Body of pancreas (tissue), 4 donors: ENCODE data around the gene SLC40A1. TPM values are rescaled to one million over a fixed set of nuclear protein-coding genes. Genes with fewer than 3 reads are reported as not detected.

Experiments
- ATAC-seq: fragments of 150-250 bp; one replicate; pipeline ENCODE4 v1.9.1; 2016
- DNase-seq, 4 donors: peaks; one replicate each; pipeline ENCODE4 v3.0.0-alpha.2; 2019
- H3K27ac ChIP-seq, 4 donors: fragments of 200-600 bp; sonication (generic); 1 replicate in 3 of 4; 2 replicates in 1 of 4; pipeline versions ENCODE4 v1.5.1 to v1.6.1; 2016 to 2019; ENCODE audit warnings: mild to moderate bottlenecking in 1 of 4, mixed read lengths in 1 of 4, moderate library complexity in 1 of 4
- H3K27me3 ChIP-seq, 2 donors: fragments of 200-600 bp; sonication (generic); one replicate each; pipeline ENCODE4 v1.6.0; 2016; ENCODE audit warnings: mild to moderate bottlenecking in 1 of 2
- H3K36me3 ChIP-seq, 2 donors: fragments of 200-600 bp; sonication (generic); replicated peaks in 1 of 2; 2 replicates each; pipeline ENCODE4 v1.5.1; 2016; ENCODE audit warnings: low read depth in 2 of 2; ENCODE audit not compliant: insufficient read depth in 1 of 2
- H3K4me1 ChIP-seq: fragments of 200-600 bp; sonication (generic); one replicate; pipeline ENCODE4 v1.6.0; 2016
- H3K4me3 ChIP-seq, 2 donors: fragments of 200-600 bp; sonication (generic); 1 replicate in 1 of 2; 2 replicates in 1 of 2; pipeline ENCODE4 v1.5.1; 2016 to 2019
- H3K9me3 ChIP-seq, 3 donors: fragments of 200-600 bp; sonication (generic); 1 replicate in 2 of 3; 2 replicates in 1 of 3; pipeline ENCODE4 v1.5.1; 2016
- POLR2A ChIP-seq, 3 donors: fragments of 450-650 bp; IDR thresholded peaks; one replicate each; pipeline ENCODE4 v1.6.1; 2016; ENCODE audit warnings: antibody characterized with exemption in 3 of 3, mild to moderate bottlenecking in 2 of 3
- WGBS, 2 donors: methylation state at CpG; one replicate each; pipeline ENCODE4 v1.1.5; 2017; 5-methylcytosine and 5-hydroxymethylcytosine counted together
- intact Hi-C: fragments of 100-400 bp; cut with DNase I; formaldehyde crosslinking; loops from one replicate; pipeline ENCODE4 v1.15.1; 2023
- total RNA-seq, 2 donors: library from RNA; depleted of rRNA; stranded (reverse); fragments of >200 nt; gene quantifications; one replicate each; pipeline ENCODE4 v1.1.0, GENCODE V29; 2016
- TF ChIP-seq, protein P1 (sequence below), 7 experiments: fragments of 450-650 bp in 4 of 7; fragments of 200-600 bp in 3 of 7; sonication (generic) in 3 of 7; IDR thresholded peaks; one replicate each; pipeline ENCODE4 v1.5.1; 2016 to 2019; ENCODE audit warnings: antibody characterized with exemption in 7 of 7

SLC40A1 gene
- total RNA-seq, 2 donors from 2014 or later, result 30.3 to 61.2 TPM

GRCh38 chr2:189625636-189626035 lies 45.0 kb upstream of the SLC40A1 start:
- no peak for DNase-seq
- H3K27ac ChIP-seq, result no peak overlapping the region
- ATAC-seq, result no peak
- H3K36me3 ChIP-seq, result no peaks in the 10 kb centered on the region
- H3K27me3 ChIP-seq, result no peaks in the 10 kb centered on the region
- intact Hi-C loops, result no loop called here
- TF ChIP-seq POLR2A (IDR thresholded peaks at IDR 0.05), result no peak
- TF ChIP-seq, protein P1, sequence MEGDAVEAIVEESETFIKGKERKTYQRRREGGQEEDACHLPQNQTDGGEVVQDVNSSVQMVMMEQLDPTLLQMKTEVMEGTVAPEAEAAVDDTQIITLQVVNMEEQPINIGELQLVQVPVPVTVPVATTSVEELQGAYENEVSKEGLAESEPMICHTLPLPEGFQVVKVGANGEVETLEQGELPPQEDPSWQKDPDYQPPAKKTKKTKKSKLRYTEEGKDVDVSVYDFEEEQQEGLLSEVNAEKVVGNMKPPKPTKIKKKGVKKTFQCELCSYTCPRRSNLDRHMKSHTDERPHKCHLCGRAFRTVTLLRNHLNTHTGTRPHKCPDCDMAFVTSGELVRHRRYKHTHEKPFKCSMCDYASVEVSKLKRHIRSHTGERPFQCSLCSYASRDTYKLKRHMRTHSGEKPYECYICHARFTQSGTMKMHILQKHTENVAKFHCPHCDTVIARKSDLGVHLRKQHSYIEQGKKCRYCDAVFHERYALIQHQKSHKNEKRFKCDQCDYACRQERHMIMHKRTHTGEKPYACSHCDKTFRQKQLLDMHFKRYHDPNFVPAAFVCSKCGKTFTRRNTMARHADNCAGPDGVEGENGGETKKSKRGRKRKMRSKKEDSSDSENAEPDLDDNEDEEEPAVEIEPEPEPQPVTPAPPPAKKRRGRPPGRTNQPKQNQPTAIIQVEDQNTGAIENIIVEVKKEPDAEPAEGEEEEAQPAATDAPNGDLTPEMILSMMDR (IDR thresholded peaks at IDR 0.05), result no peak
- no peaks in the 10 kb centered on the region for H3K9me3 ChIP-seq
- H3K4me1 ChIP-seq, result no peaks in the 10 kb centered on the region
- no peak overlapping the region for H3K4me3 ChIP-seq
- 66 to 81% methylated on average over 2 of the region's 2 CpGs for WGBS, 2 donors

- no peak overlapping the region for H3K4me3 ChIP-seq
- ATAC-seq (no peak), DNase-seq (no peak)
- WGBS, 2 donors, result 60 to 69% methylated on average over 3 of the region's 3 CpGs
- intact Hi-C loops, result no loop called here
- H3K4me1 ChIP-seq, result no peaks in the 10 kb centered on the region
- no peaks in the 10 kb centered on the region for H3K36me3 ChIP-seq
- TF ChIP-seq, protein P1 (IDR thresholded peaks at IDR 0.05), result no peak
- TF ChIP-seq POLR2A (IDR thresholded peaks at IDR 0.05), result no peak
- H3K27me3 ChIP-seq, result no peaks in the 10 kb centered on the region
- no peak overlapping the region for H3K27ac ChIP-seq
- H3K9me3 ChIP-seq, result no peaks in the 10 kb centered on the region
Observed at GRCh38 chr2:189624648-189625355, 44.2 kb upstream of the SLC40A1 start.

GRCh38 chr2:189623049-189623448 lies 42.5 kb upstream of the SLC40A1 start:
- H3K4me3 ChIP-seq, result no peak overlapping the region
- ATAC-seq (no peak), DNase-seq (no peak)
- no peak overlapping the region for H3K27ac ChIP-seq
- H3K9me3 ChIP-seq, result no peaks in the 10 kb centered on the region
- TF ChIP-seq, protein P1 (IDR thresholded peaks at IDR 0.05), result no peak
- no peak for TF ChIP-seq POLR2A (IDR thresholded peaks at IDR 0.05)
- no peaks in the 10 kb centered on the region for H3K36me3 ChIP-seq
- intact Hi-C loops, result no loop called here
- 86 to 90% methylated on average over 1 of the region's 1 CpG for WGBS, 2 donors
- H3K27me3 ChIP-seq, result no peaks in the 10 kb centered on the region
- H3K4me1 ChIP-seq, result no peaks in the 10 kb centered on the region

GRCh38 chr2:189621781-189622180 lies 41.2 kb upstream of the SLC40A1 start:
- no peaks in the 10 kb centered on the region for H3K9me3 ChIP-seq
- H3K27ac ChIP-seq, result no peak overlapping the region
- intact Hi-C loops, result no loop called here
- DNase-seq (no peak), ATAC-seq (no peak)
- no peaks in the 10 kb centered on the region for H3K4me1 ChIP-seq
- no peak for TF ChIP-seq POLR2A (IDR thresholded peaks at IDR 0.05)
- TF ChIP-seq, protein P1 (IDR thresholded peaks at IDR 0.05), result no peak
- H3K36me3 ChIP-seq, result no peaks in the 10 kb centered on the region
- no peaks in the 10 kb centered on the region for H3K27me3 ChIP-seq
- no peak overlapping the region for H3K4me3 ChIP-seq

- WGBS, 2 donors, result 0 to 3% methylated on average over 1 of the region's 1 CpG
- H3K4me3 ChIP-seq, result no peak overlapping the region
- intact Hi-C loops, result no loop called here
- TF ChIP-seq, protein P1 (IDR thresholded peaks at IDR 0.05), result no peak
- TF ChIP-seq POLR2A (IDR thresholded peaks at IDR 0.05), result no peak
- no peak for ATAC-seq
- H3K36me3 ChIP-seq, result no peaks in the 10 kb centered on the region
- peaks cover 6% of the 10 kb centered on the region for H3K4me1 ChIP-seq
- no peaks in the 10 kb centered on the region for H3K9me3 ChIP-seq
- H3K27ac ChIP-seq, result no peak overlapping the region
- H3K27me3 ChIP-seq, result no peaks in the 10 kb centered on the region
- no peak for DNase-seq
Observed at GRCh38 chr2:189618197-189618596, 37.6 kb upstream of the SLC40A1 start.
